ENCODE data around the gene ALKBH4.
"Not testable (repeated sequence)": the region's sequence is repeated elsewhere in the genome, so short reads cannot be mapped to it uniquely, and the experiment has no call there.

Gene ALKBH4

GRCh38 chr7:102424787-102425218 is 39.9 kb downstream of the ALKBH4 start:
- no peak for DNase-seq

- no peak for DNase-seq
Observed at GRCh38 chr7:102424129-102424551, 40.5 kb downstream of the ALKBH4 start.

- DNase-seq, result no peak
Observed at GRCh38 chr7:102421706-102422240, 42.9 kb downstream of the ALKBH4 start.

GRCh38 chr7:102418592-102418991 is 46.1 kb downstream of the ALKBH4 start:
- DNase-seq, result no peak

- DNase-seq, result no peak
Observed at GRCh38 chr7:102417105-102417504, 47.6 kb downstream of the ALKBH4 start.

- DNase-seq, result no peak
Observed at GRCh38 chr7:102416406-102416805, 48.3 kb downstream of the ALKBH4 start.

GRCh38 chr7:102415685-102416225 is 48.9 kb downstream of the ALKBH4 start:
- DNase-seq, result no peak

- no peak for DNase-seq
Observed at GRCh38 chr7:102413611-102414010, 51.1 kb downstream of the ALKBH4 start.

GRCh38 chr7:102413091-102413490 is 51.6 kb downstream of the ALKBH4 start:
- DNase-seq, result no peak

- DNase-seq, result no peak
Observed at GRCh38 chr7:102412548-102412947, 52.1 kb downstream of the ALKBH4 start.

GRCh38 chr7:102410918-102411317 is 53.7 kb downstream of the ALKBH4 start:
- DNase-seq, result no peak

GRCh38 chr7:102410123-102410522 is 54.5 kb downstream of the ALKBH4 start:
- no peak for DNase-seq

- no peak for DNase-seq
Observed at GRCh38 chr7:102409340-102409739, 55.3 kb downstream of the ALKBH4 start.

- not testable (repeated sequence) for DNase-seq
Observed at GRCh38 chr7:102408530-102408929, 56.1 kb downstream of the ALKBH4 start.

GRCh38 chr7:102407910-102408309 is 56.8 kb downstream of the ALKBH4 start:
- DNase-seq, result no peak
